H1 (cell line): ENCODE measurements around the gene ANKRD53. TPM values are rescaled to one million over a fixed set of nuclear protein-coding genes. Genes with fewer than 3 reads are reported as not detected.

Source experiments
- CTCF ChIA-PET: fragments of 300-600 bp; sonication (Branson Sonifier 250); formaldehyde crosslinking; loops from one replicate; lab custom pipeline; 2021; ENCODE audit not compliant: partially characterized antibody; lab: Charles Lee
- POLR2A ChIA-PET: fragments of 300-600 bp; sonication (Branson Sonifier 250); formaldehyde crosslinking; loops from one replicate; lab custom pipeline; 2021; ENCODE audit warnings: inconsistent platforms; ENCODE audit not compliant: partially characterized antibody; lab: Charles Lee
- DNase-seq, 2 experiments: peaks; one replicate each; pipeline versions ENCODE4 v3.0.0 to v3.0.0-alpha.2; 2010 to 2022; ENCODE audit warnings: low spot score in 2 of 2, low read depth in 1 of 2, mixed read lengths in 1 of 2
- FAIRE-seq: peaks from 2 replicates; lab custom pipeline; 2011; peaks lifted over from hg19 to GRCh38; lab: Jason Lieb, UNC
- H2AFZ ChIP-seq: 2 replicates; pipeline ENCODE4 v1.8.1; 2012; ENCODE audit warnings: low read length, inconsistent platforms
- H2AK5ac ChIP-seq: 2 replicates; pipeline ENCODE4 v1.6.1; 2013; ENCODE audit warnings: low read depth, low read length
- H2BK120ac ChIP-seq: replicated peaks from 2 replicates; pipeline ENCODE3; 2013; ENCODE audit warnings: low read depth, low read length, inconsistent platforms
- H2BK12ac ChIP-seq: 2 replicates; pipeline ENCODE4 v1.6.1; 2013; ENCODE audit warnings: low read depth, low read length
- H2BK15ac ChIP-seq: 2 replicates; pipeline ENCODE4 v1.6.1; 2013; ENCODE audit warnings: low read length
- H2BK20ac ChIP-seq: 2 replicates; pipeline ENCODE4 v1.6.1; 2013; ENCODE audit warnings: low read length
- H2BK5ac ChIP-seq: 2 replicates; pipeline ENCODE4 v1.6.1; 2013; ENCODE audit warnings: low read depth, low read length
- H3K14ac ChIP-seq: 2 replicates; pipeline ENCODE4 v1.6.1; 2013; ENCODE audit warnings: inconsistent platforms; ENCODE audit not compliant: insufficient read length
- H3K18ac ChIP-seq: 2 replicates; pipeline ENCODE4 v1.6.1; 2013; ENCODE audit warnings: low read length; ENCODE audit errors: extremely low read depth
- H3K23ac ChIP-seq: 2 replicates; pipeline ENCODE4 v1.6.1; 2013; ENCODE audit warnings: inconsistent platforms; ENCODE audit not compliant: insufficient read length
- H3K23me2 ChIP-seq: 2 replicates; pipeline ENCODE4 v1.6.1; 2013; ENCODE audit warnings: low read depth, low read length
- H3K27ac ChIP-seq: 2 replicates; pipeline ENCODE4 v1.6.1; 2011; ENCODE audit warnings: low read depth, low read length, inconsistent platforms
- H3K27me3 ChIP-seq, 4 experiments: replicated peaks in 1 of 4; 1 replicate in 1 of 4; 2 replicates in 3 of 4; pipeline versions ENCODE4 v1.6.1 to v1.8.1; 2011 to 2013; ENCODE audit warnings: low read length in 3 of 4, mild to moderate bottlenecking in 3 of 4, inconsistent platforms in 2 of 4, mixed read lengths in 2 of 4, moderate library complexity in 1 of 4; ENCODE audit not compliant: control insufficient read depth in 3 of 4, insufficient read depth in 3 of 4; ENCODE audit errors: extremely low read depth in 1 of 4
- H3K36me3 ChIP-seq, 4 experiments: 2 replicates each; pipeline versions ENCODE4 v1.6.1 to v1.8.1; 2011 to 2013; ENCODE audit warnings: mild to moderate bottlenecking in 4 of 4, low read length in 3 of 4, moderate library complexity in 2 of 4, control low read depth in 1 of 4, inconsistent platforms in 1 of 4; ENCODE audit not compliant: insufficient read depth in 4 of 4, control insufficient read depth in 2 of 4
- H3K4ac ChIP-seq: replicated peaks from 2 replicates; pipeline ENCODE3; 2013; ENCODE audit warnings: low read length, low read depth, mixed read lengths, inconsistent platforms; ENCODE audit not compliant: insufficient read length
- H3K4me1 ChIP-seq, 4 experiments: replicated peaks in 1 of 4; 1 replicate in 1 of 4; 2 replicates in 3 of 4; pipeline versions ENCODE4 v1.6.1 to v1.8.1; 2011 to 2013; ENCODE audit warnings: low read length in 3 of 4, inconsistent platforms in 2 of 4, mixed read lengths in 1 of 4; ENCODE audit not compliant: insufficient read depth in 4 of 4, control insufficient read depth in 3 of 4
- H3K4me2 ChIP-seq, 2 experiments: 2 replicates each; pipeline versions ENCODE4 v1.6.1 to v1.8.1; 2011 to 2013; ENCODE audit warnings: low read depth in 2 of 2, low read length in 2 of 2, control low read depth in 1 of 2, inconsistent platforms in 1 of 2, mild to moderate bottlenecking in 1 of 2; ENCODE audit not compliant: insufficient read depth in 1 of 2
- H3K4me3 ChIP-seq, 4 experiments: fragments of 200-600, 300-600 bp in 1 of 4; sonication (generic), shearing (Covaris generic), sonication (Bioruptor Twin) in 1 of 4; 2 replicates each; pipeline versions ENCODE4 v1.5.1 to v1.8.1; 2011 to 2016; ENCODE audit warnings: low read length in 4 of 4, low read depth in 3 of 4, control low read depth in 2 of 4, inconsistent platforms in 2 of 4, mild to moderate bottlenecking in 2 of 4, mixed read lengths in 1 of 4, moderate library complexity in 1 of 4; ENCODE audit not compliant: insufficient read depth in 2 of 4; ENCODE audit errors: extremely low read depth in 1 of 4
- H3K56ac ChIP-seq: replicated peaks from 2 replicates; pipeline ENCODE3; 2013; ENCODE audit warnings: low read depth, mild to moderate bottlenecking, mixed read lengths, low read length, inconsistent platforms; ENCODE audit not compliant: insufficient read length
- H3K79me1 ChIP-seq: 2 replicates; pipeline ENCODE4 v1.6.1; 2013; ENCODE audit warnings: low read depth, low read length, control low read depth
- H3K79me2 ChIP-seq, 2 experiments: 2 replicates each; pipeline versions ENCODE4 v1.6.1 to v1.8.1; 2012 to 2013; ENCODE audit warnings: low read length in 2 of 2, mild to moderate bottlenecking in 2 of 2, inconsistent platforms in 1 of 2; ENCODE audit not compliant: insufficient read depth in 2 of 2, control insufficient read depth in 1 of 2
- H3K9ac ChIP-seq, 4 experiments: replicated peaks in 1 of 4; 1 replicate in 1 of 4; 2 replicates in 3 of 4; pipeline versions ENCODE4 v1.6.1 to v1.8.1; 2011 to 2013; ENCODE audit warnings: low read depth in 3 of 4, low read length in 3 of 4, control low read depth in 2 of 4, mild to moderate bottlenecking in 2 of 4, moderate library complexity in 2 of 4, inconsistent platforms in 1 of 4; ENCODE audit errors: extremely low read depth in 1 of 4
- H3K9me3 ChIP-seq, 2 experiments: 2 replicates each; pipeline versions ENCODE4 v1.6.1 to v1.8.1; 2012 to 2013; ENCODE audit warnings: mild to moderate bottlenecking in 2 of 2, moderate library complexity in 2 of 2, control low read depth in 1 of 2, inconsistent platforms in 1 of 2, low read depth in 1 of 2, low read length in 1 of 2, mixed read lengths in 1 of 2; ENCODE audit not compliant: insufficient read depth in 2 of 2
- H4K20me1 ChIP-seq, 2 experiments: replicated peaks in 1 of 2; 2 replicates each; pipeline versions ENCODE3 to v1.8.1; 2011 to 2013; ENCODE audit warnings: inconsistent platforms in 2 of 2, low read length in 2 of 2, mild to moderate bottlenecking in 1 of 2; ENCODE audit not compliant: insufficient read depth in 2 of 2, control insufficient read depth in 1 of 2
- H4K5ac ChIP-seq: 2 replicates; pipeline ENCODE4 v1.6.1; 2013; ENCODE audit warnings: low read length, low read depth, mixed read lengths, inconsistent platforms; ENCODE audit not compliant: insufficient read length
- H4K8ac ChIP-seq: 2 replicates; pipeline ENCODE4 v1.8.0; 2013; ENCODE audit warnings: mild to moderate bottlenecking, moderate library complexity, low read length, inconsistent platforms; ENCODE audit not compliant: insufficient read depth; ENCODE audit errors: extremely low read depth
- H4K91ac ChIP-seq: replicated peaks from 2 replicates; pipeline ENCODE3; 2013; ENCODE audit warnings: low read length, mixed read lengths, inconsistent platforms; ENCODE audit not compliant: insufficient read length
- BCL11A ChIP-seq, 2 experiments: IDR thresholded peaks; one replicate each; pipeline ENCODE4 v1.6.1; 2011; ENCODE audit warnings: low read depth in 2 of 2, low read length in 2 of 2, mild to moderate bottlenecking in 2 of 2
- JUN ChIP-seq: IDR thresholded peaks from 2 replicates; pipeline ENCODE4 v1.6.1; 2011; ENCODE audit warnings: low read depth, mild to moderate bottlenecking, improper control_type of control experiment, low read length
- KDM1A ChIP-seq: fragments of 200-600, 300-600 bp; sonication (generic); IDR thresholded peaks from 2 replicates; pipeline ENCODE4 v1.7.1; 2016; ENCODE audit warnings: mild to moderate bottlenecking, low read length, borderline replicate concordance
- MAX ChIP-seq: IDR thresholded peaks from 2 replicates; pipeline ENCODE4 v1.6.1; 2012; ENCODE audit warnings: inconsistent platforms
- POU5F1 ChIP-seq: IDR thresholded peaks from 2 replicates; pipeline ENCODE4 v1.6.1; 2011; ENCODE audit warnings: low read depth, mild to moderate bottlenecking, low read length, moderate library complexity
- RAD21 ChIP-seq, 2 experiments: IDR thresholded peaks in 1 of 2; conservative IDR thresholded peaks in 1 of 2; 2 replicates each; pipeline ENCODE4 v1.6.1; 2011; ENCODE audit warnings: low read depth in 2 of 2, low read length in 2 of 2, improper control_type of control experiment in 1 of 2, inconsistent platforms in 1 of 2, mild to moderate bottlenecking in 1 of 2, moderate library complexity in 1 of 2
- TBP ChIP-seq: IDR thresholded peaks from 2 replicates; pipeline ENCODE4 v1.6.1; 2011; ENCODE audit warnings: low read depth, low read length, improper control_type of control experiment
- ZNF274 ChIP-seq: IDR thresholded peaks from 2 replicates; pipeline ENCODE4 v1.7.0; 2012; ENCODE audit warnings: low read length, borderline replicate concordance; ENCODE audit errors: extremely low read depth
- WGBS, 2 experiments: shearing (Covaris generic) in 1 of 2; methylation state at CpG; one replicate each; pipeline versions ENCODE4 v1.1.6 to v1.1.7; 2013 to 2015; ENCODE audit warnings: low lambda C conversion rate in 2 of 2, mixed read lengths in 2 of 2, inconsistent platforms in 1 of 2, low coverage in 1 of 2, missing lambda C conversion rate in 1 of 2; ENCODE audit not compliant: insufficient replicate concordance in 2 of 2, insufficient coverage in 1 of 2, insufficient read length in 1 of 2; ENCODE audit errors: extremely low coverage in 1 of 2, missing lambda C conversion rate in 1 of 2; 5-methylcytosine and 5-hydroxymethylcytosine counted together
- polyA plus RNA-seq, 7 experiments: library from polyadenylated mRNA; depleted of rRNA in 3 of 7; stranded (reverse) in 5 of 7; unstranded in 2 of 7; fragments of >200 nt in 5 of 7; fragments of 200-250 nt in 2 of 7; gene quantifications; 1 replicate in 5 of 7; 2 replicates in 1 of 7; 4 replicates in 1 of 7; pipeline versions ENCODE4 v1.2.1 to v1.2.3, GENCODE V29; 2011 to 2013; ENCODE audit warnings: missing spikeins in 2 of 7, mixed read lengths in 2 of 7
- total RNA-seq: library from RNA; stranded (reverse); fragmentation: NEBNext Ultra II Directional; extraction: Animal tissue kit (Norgen Biotek cat#: 25700); gene quantifications from 2 replicates; pipeline ENCODE4 v1.2.1, GENCODE V29; 2021
- TF ChIP-seq, protein P1 (sequence below): IDR thresholded peaks from 2 replicates; pipeline ENCODE4 v1.6.1; 2012; ENCODE audit warnings: inconsistent platforms

The ANKRD53 gene
- total and polyA plus RNA-seq, 2 of the 8 experiments (the other 6 are each of a cell fraction or from before 2014, with no cell fraction given) = 0.39 to 0.70 TPM

DNA sequence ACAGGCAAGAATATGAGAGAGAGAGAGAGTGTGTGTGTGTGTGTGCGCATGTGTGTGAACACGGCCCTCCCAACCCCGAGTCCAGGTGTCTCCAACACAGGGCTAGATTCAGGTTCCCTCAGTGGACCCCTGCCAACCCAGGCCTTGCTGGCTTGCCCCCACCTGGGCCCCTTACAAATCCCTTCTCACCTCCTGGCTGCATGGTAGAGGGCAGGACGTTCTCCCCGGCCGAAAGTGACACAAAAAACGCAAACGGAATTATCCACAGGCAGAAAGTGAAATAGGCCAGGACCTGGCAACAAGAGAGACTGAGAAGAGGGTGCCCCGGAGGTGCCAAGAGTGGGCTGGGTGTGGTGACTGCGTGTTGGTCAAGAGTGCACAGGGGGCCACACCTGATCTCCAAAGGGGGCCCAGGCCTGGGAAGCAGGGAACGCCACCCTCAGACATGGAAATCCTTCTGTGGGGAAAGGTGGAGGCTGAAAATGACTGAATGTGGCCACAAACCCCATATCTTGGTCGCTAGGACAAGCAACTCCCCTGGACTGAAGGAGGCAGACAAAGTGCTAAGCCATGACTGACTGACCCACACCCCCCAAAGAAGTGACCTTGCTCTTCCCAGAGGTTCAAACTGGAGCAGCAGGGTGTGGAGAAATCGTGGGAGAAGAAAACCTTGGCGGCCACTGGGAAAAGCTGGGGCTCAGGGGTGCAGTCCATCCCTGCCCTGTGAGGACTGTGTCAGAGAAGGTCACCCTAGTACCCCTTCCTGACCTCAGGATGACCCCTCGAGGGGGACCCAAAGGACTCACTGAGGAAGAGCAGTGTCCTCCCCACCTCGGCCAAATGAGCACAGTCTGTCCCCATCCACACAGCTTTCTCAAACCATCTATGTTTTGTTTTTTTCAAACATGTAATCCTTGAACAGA, 10.6 kb downstream of the ANKRD53 start:
- peaks cover 3% of the 10 kb centered on the region for H3K23me2 ChIP-seq
- peaks cover 4 to 10% (median 5%) of the 10 kb centered on the region in 4 experiments; a peak in 6 of 7 replicates for H3K4me1 ChIP-seq
- no peak overlapping the region for H3K4me3 ChIP-seq
- POLR2A ChIA-PET = interaction anchor here (0.9 kb wide), 1 partner anchor 19 kb away, joined by 3 read pairs; no protein-coding TSS in a partner anchor
- peaks cover 0 to 1% (median under 1%) of the 10 kb centered on the region in 4 experiments; a peak in 2 of 7 replicates for H3K27me3 ChIP-seq
- H3K9me3 ChIP-seq = no peaks in the 10 kb centered on the region
- no peak overlapping the region for H2BK15ac ChIP-seq
- no peak overlapping the region for H4K91ac ChIP-seq
- peaks cover 10% of the 10 kb centered on the region for H3K79me1 ChIP-seq
- no peak overlapping the region for H4K8ac ChIP-seq
- H2BK20ac ChIP-seq = no peak overlapping the region
- no peak overlapping the region for H3K56ac ChIP-seq
- FAIRE-seq (no peak), DNase-seq (no peak)
- no peak overlapping the region for H2BK5ac ChIP-seq
- no peak overlapping the region for H2AK5ac ChIP-seq
- WGBS, 2 experiments = 84% methylated on average over 16 of the region's 16 CpGs; no CpG with 5 or more reads in 1 of the 2 experiments
- no peak overlapping the region for H3K27ac ChIP-seq
- CTCF ChIA-PET = interaction anchor here (1.6 to 2.8 kb wide), 4 partner anchors 10 to 13 kb away, joined by 4 to 11 read pairs (median 4); no protein-coding TSS in a partner anchor
- H2BK12ac ChIP-seq = no peak overlapping the region
- no peak overlapping the region for H2AFZ ChIP-seq
- H3K4me2 ChIP-seq = no peak overlapping the region
- H4K5ac ChIP-seq = no peak overlapping the region
- H3K14ac ChIP-seq = no peak overlapping the region
- H3K9ac ChIP-seq = no peak overlapping the region
- H3K36me3 ChIP-seq = peaks cover 0 to 9% (median 2%) of the 10 kb centered on the region in 4 experiments; a peak in 2 of 8 replicates
- peaks cover 0 to 18% of the 10 kb centered on the region in 2 experiments for H4K20me1 ChIP-seq
- H3K18ac ChIP-seq = no peak overlapping the region
- no peak overlapping the region for H3K4ac ChIP-seq
- H2BK120ac ChIP-seq = no peak overlapping the region
- peaks cover 0 to 11% of the 10 kb centered on the region in 2 experiments; a peak in 2 of 4 replicates for H3K79me2 ChIP-seq
- no peak overlapping the region for H3K23ac ChIP-seq
- TF ChIP-seq JUN = no peak
- TF ChIP-seq POU5F1 = no peak
- TF ChIP-seq ZNF274 = no peak
- no peak for TF ChIP-seq BCL11A (IDR thresholded peaks at IDR 0.05; ENCODE audit: low read depth in 2 of 2, low read length in 2 of 2)
- no peak for TF ChIP-seq KDM1A
- TF ChIP-seq MAX = no peak
- TF ChIP-seq RAD21 (IDR thresholded peaks at IDR 0.05 in 1 of 2, conservative IDR thresholded peaks at IDR 0.05 in 1 of 2; ENCODE audit: low read depth in 2 of 2, low read length in 2 of 2) = no peak
- TF ChIP-seq, protein P1, sequence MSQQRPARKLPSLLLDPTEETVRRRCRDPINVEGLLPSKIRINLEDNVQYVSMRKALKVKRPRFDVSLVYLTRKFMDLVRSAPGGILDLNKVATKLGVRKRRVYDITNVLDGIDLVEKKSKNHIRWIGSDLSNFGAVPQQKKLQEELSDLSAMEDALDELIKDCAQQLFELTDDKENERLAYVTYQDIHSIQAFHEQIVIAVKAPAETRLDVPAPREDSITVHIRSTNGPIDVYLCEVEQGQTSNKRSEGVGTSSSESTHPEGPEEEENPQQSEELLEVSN = no peak
- no peak for TF ChIP-seq TBP
